H9 (cell line): Measurements from ENCODE around the gene KCNMB4. TPM values are rescaled to one million over a fixed set of nuclear protein-coding genes. Genes with fewer than 3 reads are reported as not detected.

Source experiments
- DNase-seq: peaks from one replicate; pipeline ENCODE4 v3.0.0-alpha.2; 2017
- H2AFZ ChIP-seq: one replicate; pipeline ENCODE4 v1.6.1; 2013; ENCODE audit warnings: mild to moderate bottlenecking, low read length, control low read depth, moderate library complexity
- H2AK5ac ChIP-seq: 2 replicates; pipeline ENCODE4 v1.6.1; 2013; ENCODE audit warnings: low read length, control low read depth, mixed read lengths; ENCODE audit not compliant: insufficient read length
- H2BK120ac ChIP-seq: one replicate; pipeline ENCODE4 v1.6.1; 2013; ENCODE audit warnings: low read depth, mild to moderate bottlenecking, low read length, control low read depth, inconsistent platforms; ENCODE audit not compliant: poor library complexity, severe bottlenecking
- H2BK12ac ChIP-seq: 2 replicates; pipeline ENCODE4 v1.6.1; 2013; ENCODE audit warnings: low read length, control low read depth, mixed read lengths, low read depth; ENCODE audit not compliant: insufficient read length
- H2BK15ac ChIP-seq: 2 replicates; pipeline ENCODE4 v1.6.1; 2013; ENCODE audit warnings: low read depth, low read length, control low read depth
- H2BK20ac ChIP-seq: one replicate; pipeline ENCODE4 v1.6.1; 2013; ENCODE audit warnings: low read depth, mild to moderate bottlenecking, low read length, control low read depth, inconsistent platforms; ENCODE audit not compliant: poor library complexity, severe bottlenecking
- H2BK5ac ChIP-seq: 2 replicates; pipeline ENCODE4 v1.6.1; 2013; ENCODE audit warnings: low read length, control low read depth, mixed read lengths; ENCODE audit not compliant: insufficient read length
- H3K14ac ChIP-seq: 2 replicates; pipeline ENCODE4 v1.6.1; 2013; ENCODE audit warnings: low read length, control low read depth; ENCODE audit not compliant: insufficient read depth
- H3K18ac ChIP-seq: 2 replicates; pipeline ENCODE4 v1.6.1; 2013; ENCODE audit warnings: low read depth, mild to moderate bottlenecking, mixed read lengths, low read length, control low read depth; ENCODE audit not compliant: insufficient read length
- H3K23ac ChIP-seq: 2 replicates; pipeline ENCODE4 v1.6.1; 2013; ENCODE audit warnings: low read length, control low read depth, mixed read lengths, low read depth; ENCODE audit not compliant: insufficient read length
- H3K23me2 ChIP-seq: 2 replicates; pipeline ENCODE4 v1.6.1; 2013; ENCODE audit warnings: low read depth, mild to moderate bottlenecking, mixed read lengths, low read length, control low read depth; ENCODE audit not compliant: insufficient read length, poor library complexity, severe bottlenecking
- H3K27ac ChIP-seq: 2 replicates; pipeline ENCODE4 v1.5.1; 2013; ENCODE audit warnings: low read length, control low read depth, mixed read lengths, low read depth; ENCODE audit not compliant: insufficient read length
- H3K27me3 ChIP-seq: 2 replicates; pipeline ENCODE4 v1.6.1; 2013; ENCODE audit warnings: low read length, control low read depth, inconsistent platforms; ENCODE audit not compliant: insufficient read depth
- H3K4ac ChIP-seq: 2 replicates; pipeline ENCODE4 v1.6.1; 2013; ENCODE audit warnings: low read depth, mild to moderate bottlenecking, control low read depth, inconsistent platforms, low read length, moderate library complexity
- H3K4me1 ChIP-seq: 2 replicates; pipeline ENCODE4 v1.6.1; 2013; ENCODE audit warnings: low read length, control low read depth, inconsistent platforms; ENCODE audit not compliant: insufficient read depth
- H3K4me2 ChIP-seq: 2 replicates; pipeline ENCODE4 v1.6.1; 2013; ENCODE audit warnings: low read length, control low read depth, mixed read lengths; ENCODE audit not compliant: insufficient read length, insufficient read depth
- H3K56ac ChIP-seq: 2 replicates; pipeline ENCODE4 v1.6.1; 2013; ENCODE audit warnings: low read depth, mild to moderate bottlenecking, mixed read lengths, low read length, control low read depth; ENCODE audit not compliant: insufficient read length
- H3K79me1 ChIP-seq: 2 replicates; pipeline ENCODE4 v1.6.1; 2013; ENCODE audit warnings: low read depth, mild to moderate bottlenecking, moderate library complexity, low read length, control low read depth, inconsistent platforms; ENCODE audit not compliant: insufficient read depth, poor library complexity, severe bottlenecking
- H3K79me2 ChIP-seq: 2 replicates; pipeline ENCODE4 v1.6.1; 2013; ENCODE audit warnings: low read length, control low read depth, inconsistent platforms; ENCODE audit not compliant: insufficient read depth
- H3K9ac ChIP-seq: 2 replicates; pipeline ENCODE4 v1.6.1; 2013; ENCODE audit warnings: low read length, control low read depth, mixed read lengths; ENCODE audit not compliant: insufficient read length; ENCODE audit errors: extremely low read depth
- H3K9me3 ChIP-seq: one replicate; pipeline ENCODE4 v1.6.1; 2013; ENCODE audit warnings: low read depth, low read length, inconsistent platforms; ENCODE audit not compliant: control insufficient read depth
- H3T11ph ChIP-seq: one replicate; pipeline ENCODE4 v1.6.1; 2013; ENCODE audit warnings: mild to moderate bottlenecking, low read length, control low read depth, inconsistent platforms
- H4K20me1 ChIP-seq: one replicate; pipeline ENCODE4 v1.6.1; 2013; ENCODE audit not compliant: control insufficient read depth, insufficient read length, insufficient read depth
- H4K5ac ChIP-seq: 2 replicates; pipeline ENCODE4 v1.6.1; 2013; ENCODE audit warnings: low read depth, mild to moderate bottlenecking, mixed read lengths, low read length, control low read depth; ENCODE audit not compliant: insufficient read length
- H4K8ac ChIP-seq: replicated peaks from 2 replicates; pipeline ENCODE4 v1.6.1; 2013; ENCODE audit warnings: low read length, control low read depth, mixed read lengths, low read depth; ENCODE audit not compliant: insufficient read length
- H4K91ac ChIP-seq: 2 replicates; pipeline ENCODE4 v1.6.1; 2013; ENCODE audit warnings: low read depth, mild to moderate bottlenecking, moderate library complexity, mixed read lengths, low read length, control low read depth; ENCODE audit not compliant: insufficient read length
- H3K27ac Mint-ChIP-seq, 3 experiments: 2 replicates in 2 of 3; 3 replicates in 1 of 3; pipeline ENCODE4 v1.8.0; 2020 to 2021; ENCODE audit warnings: mixed read lengths in 3 of 3, mild to moderate bottlenecking in 1 of 3, moderate library complexity in 1 of 3
- H3K27me3 Mint-ChIP-seq: 2 replicates; pipeline ENCODE4 v1.8.0; 2021; ENCODE audit warnings: low read depth, mild to moderate bottlenecking, moderate library complexity, mixed read lengths
- H3K36me3 Mint-ChIP-seq, 3 experiments: 2 replicates in 2 of 3; 3 replicates in 1 of 3; pipeline ENCODE4 v1.8.0; 2020 to 2021; ENCODE audit warnings: low read depth in 3 of 3, mixed read lengths in 3 of 3; ENCODE audit not compliant: insufficient read depth in 1 of 3
- H3K4me1 Mint-ChIP-seq, 2 experiments: 2 replicates each; pipeline ENCODE4 v1.8.0; 2020; ENCODE audit warnings: mixed read lengths in 2 of 2
- H3K4me3 Mint-ChIP-seq, 2 experiments: 2 replicates in 1 of 2; 3 replicates in 1 of 2; pipeline ENCODE4 v1.8.0; 2020 to 2021; ENCODE audit warnings: mild to moderate bottlenecking in 2 of 2, mixed read lengths in 2 of 2, moderate library complexity in 1 of 2
- H3K9me3 Mint-ChIP-seq, 2 experiments: 2 replicates in 1 of 2; 3 replicates in 1 of 2; pipeline ENCODE4 v1.8.0; 2020; ENCODE audit warnings: mild to moderate bottlenecking in 2 of 2, mixed read lengths in 2 of 2, moderate library complexity in 1 of 2
- WGBS: extraction: QIAGEN DNeasy Blood & Tissue Kit; methylation state at CpG from one replicate; pipeline ENCODE4 v1.1.7; 2013; ENCODE audit warnings: missing lambda C conversion rate, low lambda C conversion rate, mixed read lengths; ENCODE audit not compliant: insufficient read length; ENCODE audit errors: extremely low coverage; 5-methylcytosine and 5-hydroxymethylcytosine counted together
- total RNA-seq: library from RNA; stranded (reverse); gene quantifications from 2 replicates; pipeline ENCODE4 v1.2.1, GENCODE V29; 2021
- TF ChIP-seq, protein P1 (sequence below): fragments of 200-600 bp; sonication (generic); conservative IDR thresholded peaks from 3 replicates; pipeline ENCODE4 v1.8.0; 2021; ENCODE audit warnings: antibody characterized with exemption, mild to moderate bottlenecking

Gene KCNMB4
- total RNA-seq, 1 experiment from 2014 or later, result 16.2 TPM

DNA sequence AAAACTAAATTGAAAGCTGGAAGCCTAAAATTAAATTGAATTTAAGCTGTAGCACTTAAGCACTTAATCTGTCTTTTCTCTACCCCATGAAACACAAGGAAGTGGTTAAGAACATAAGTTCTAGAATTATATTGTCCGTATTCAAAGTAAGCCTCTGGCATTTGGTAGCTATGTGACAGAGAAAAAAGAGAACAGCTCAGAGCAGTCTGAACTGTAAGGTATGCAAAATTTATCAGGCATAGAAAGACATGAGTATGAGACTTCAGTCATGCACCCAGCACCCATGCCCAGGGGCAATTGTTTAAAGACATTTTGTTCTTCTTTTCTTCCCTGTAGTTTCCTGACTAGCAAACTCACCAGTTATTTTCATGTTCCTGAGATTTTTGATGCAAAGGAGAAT is 116.7 kb downstream of the KCNMB4 start:
- no peaks in the 10 kb centered on the region for H3K4me1 ChIP-seq
- H3K4me2 ChIP-seq, result no peak overlapping the region
- no peak overlapping the region for H3T11ph ChIP-seq
- no peak overlapping the region for H3K14ac ChIP-seq
- TF ChIP-seq, protein P1, sequence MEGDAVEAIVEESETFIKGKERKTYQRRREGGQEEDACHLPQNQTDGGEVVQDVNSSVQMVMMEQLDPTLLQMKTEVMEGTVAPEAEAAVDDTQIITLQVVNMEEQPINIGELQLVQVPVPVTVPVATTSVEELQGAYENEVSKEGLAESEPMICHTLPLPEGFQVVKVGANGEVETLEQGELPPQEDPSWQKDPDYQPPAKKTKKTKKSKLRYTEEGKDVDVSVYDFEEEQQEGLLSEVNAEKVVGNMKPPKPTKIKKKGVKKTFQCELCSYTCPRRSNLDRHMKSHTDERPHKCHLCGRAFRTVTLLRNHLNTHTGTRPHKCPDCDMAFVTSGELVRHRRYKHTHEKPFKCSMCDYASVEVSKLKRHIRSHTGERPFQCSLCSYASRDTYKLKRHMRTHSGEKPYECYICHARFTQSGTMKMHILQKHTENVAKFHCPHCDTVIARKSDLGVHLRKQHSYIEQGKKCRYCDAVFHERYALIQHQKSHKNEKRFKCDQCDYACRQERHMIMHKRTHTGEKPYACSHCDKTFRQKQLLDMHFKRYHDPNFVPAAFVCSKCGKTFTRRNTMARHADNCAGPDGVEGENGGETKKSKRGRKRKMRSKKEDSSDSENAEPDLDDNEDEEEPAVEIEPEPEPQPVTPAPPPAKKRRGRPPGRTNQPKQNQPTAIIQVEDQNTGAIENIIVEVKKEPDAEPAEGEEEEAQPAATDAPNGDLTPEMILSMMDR, result no peak
- H3K79me1 ChIP-seq, result no peaks in the 10 kb centered on the region
- no peaks in the 10 kb centered on the region for H3K36me3 Mint-ChIP-seq
- no peak overlapping the region for H3K18ac ChIP-seq
- H3K4ac ChIP-seq, result no peak overlapping the region
- H4K8ac ChIP-seq, result no peak overlapping the region
- H4K20me1 ChIP-seq, result no peaks in the 10 kb centered on the region
- no peaks in the 10 kb centered on the region for H3K9me3 ChIP-seq
- no peak overlapping the region for H2BK12ac ChIP-seq
- no peak overlapping the region for H3K27ac ChIP-seq
- no CpG with 5 or more reads among the region's 1 CpG for WGBS
- H4K91ac ChIP-seq, result no peak overlapping the region
- H3K27me3 ChIP-seq, result no peaks in the 10 kb centered on the region
- no peak overlapping the region for H2BK120ac ChIP-seq
- peaks cover 0 to 2% of the 10 kb centered on the region in 2 experiments; a peak in 2 of 5 replicates for H3K9me3 Mint-ChIP-seq
- no peaks in the 10 kb centered on the region for H3K4me1 Mint-ChIP-seq
- no peak overlapping the region for H2BK20ac ChIP-seq
- H2AFZ ChIP-seq, result no peak overlapping the region
- no peak overlapping the region for H4K5ac ChIP-seq
- no peak overlapping the region for H2BK5ac ChIP-seq
- no peak overlapping the region for H3K56ac ChIP-seq
- no peaks in the 10 kb centered on the region for H3K79me2 ChIP-seq
- no peaks in the 10 kb centered on the region for H3K27me3 Mint-ChIP-seq
- H3K27ac Mint-ChIP-seq, result no peak overlapping the region
- H3K23me2 ChIP-seq, result no peaks in the 10 kb centered on the region
- H3K23ac ChIP-seq, result no peak overlapping the region
- no peak for DNase-seq
- H3K4me3 Mint-ChIP-seq, result no peak overlapping the region
- no peak overlapping the region for H2AK5ac ChIP-seq
- no peak overlapping the region for H3K9ac ChIP-seq
- no peak overlapping the region for H2BK15ac ChIP-seq

Other genes starting within 250 kb of the KCNMB4 start
- gene CNOT2, start 122.9 kb upstream of the KCNMB4 start, total RNA-seq, result 78.8 and 82.9 TPM in 2 replicates